ENCODE measurements around the gene DCAF11. TPM values are rescaled to one million over a fixed set of nuclear protein-coding genes. Genes with fewer than 3 reads are reported as not detected.

Gene DCAF11
- total and polyA plus RNA-seq, 2 of the 13 experiments (the other 11 are each of a cell fraction or from before 2014, with no cell fraction given) = 150 to 257 TPM

- TF ChIP-seq ZNF619 (CRISPR knock-in tag; IDR thresholded peaks at IDR 0.05) (no peak), ZNF17 (CRISPR knock-in tag; IDR thresholded peaks at IDR 0.05) (no peak), ZNF382 (CRISPR knock-in tag; IDR thresholded peaks at IDR 0.05; ENCODE audit: borderline replicate concordance) (no peak), CBX1 (IDR thresholded peaks at IDR 0.05; ENCODE audit: low read depth) (peak; percentile 3), ZNF430 (CRISPR knock-in tag; IDR thresholded peaks at IDR 0.05) (no peak), HDAC1 (CRISPR knock-in tag; IDR thresholded peaks at IDR 0.05) (no peak), THAP7 (CRISPR knock-in tag; IDR thresholded peaks at IDR 0.05) (no peak; the same call in 1 of the 2 replicates), GLMP (CRISPR knock-in tag; IDR thresholded peaks at IDR 0.05; ENCODE audit: borderline replicate concordance) (no peak), RBM22 (optimal IDR thresholded peaks at IDR 0.05; ENCODE audit: low read length) (no peak), ZNF768 (CRISPR knock-in tag; IDR thresholded peaks at IDR 0.05) (peak; percentile 89), SAP130 (CRISPR knock-in tag; IDR thresholded peaks at IDR 0.05; ENCODE audit: low read depth) (peak; percentile 57), HNF1B (CRISPR knock-in tag; IDR thresholded peaks at IDR 0.05) (no peak), KIAA2018 (CRISPR knock-in tag; IDR thresholded peaks at IDR 0.05; ENCODE audit: borderline replicate concordance) (no peak), CHD4 (IDR thresholded peaks at IDR 0.05; ENCODE audit: borderline replicate concordance, low read length) (no peak), ZNF605 (CRISPR knock-in tag; IDR thresholded peaks at IDR 0.05) (no peak), ADNP (CRISPR knock-in tag; IDR thresholded peaks at IDR 0.05) (no peak)
Observed at GRCh38 chr14:24080888-24081738, 33.5 kb upstream of the DCAF11 start (continued).
